GM19240 (cell line): Measurements from ENCODE around the gene WDFY2.

Experiments
- DNase-seq: peaks from one replicate; pipeline ENCODE4 v3.0.0; 2011; ENCODE audit warnings: low spot score; ENCODE audit not compliant: insufficient read length

The WDFY2 gene

DNA sequence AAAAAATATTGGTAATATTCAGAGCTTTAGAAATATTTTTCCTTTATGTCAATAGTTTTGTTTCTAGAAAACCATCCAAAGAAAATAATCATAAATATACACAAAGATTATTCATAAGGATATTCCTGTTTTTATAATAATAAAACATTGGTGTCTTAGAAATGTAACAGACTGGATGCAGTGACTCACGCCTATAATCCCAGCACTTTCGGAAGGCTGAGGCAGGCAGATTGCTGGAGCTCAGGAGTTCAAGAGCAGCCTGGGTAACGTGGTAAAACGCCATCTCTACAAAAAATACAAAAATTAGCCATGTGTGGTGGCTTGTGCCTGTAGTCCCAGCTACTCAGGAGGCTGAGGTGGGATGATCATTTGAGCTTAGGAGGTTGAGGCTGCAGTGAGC, 112.9 kb downstream of the WDFY2 start:
- no peak for DNase-seq

- no peak for DNase-seq
Measured at GRCh38 chr13:51697855-51698254, 113.6 kb downstream of the WDFY2 start.

- no peak for DNase-seq
Measured at GRCh38 chr13:51698352-51698751, 114.1 kb downstream of the WDFY2 start.

GRCh38 chr13:51704399-51705313, 120.4 kb downstream of the WDFY2 start:
- peak; percentile 15 for DNase-seq

- no peak for DNase-seq
Measured at GRCh38 chr13:51707461-51707860, 123.2 kb downstream of the WDFY2 start.

DNA sequence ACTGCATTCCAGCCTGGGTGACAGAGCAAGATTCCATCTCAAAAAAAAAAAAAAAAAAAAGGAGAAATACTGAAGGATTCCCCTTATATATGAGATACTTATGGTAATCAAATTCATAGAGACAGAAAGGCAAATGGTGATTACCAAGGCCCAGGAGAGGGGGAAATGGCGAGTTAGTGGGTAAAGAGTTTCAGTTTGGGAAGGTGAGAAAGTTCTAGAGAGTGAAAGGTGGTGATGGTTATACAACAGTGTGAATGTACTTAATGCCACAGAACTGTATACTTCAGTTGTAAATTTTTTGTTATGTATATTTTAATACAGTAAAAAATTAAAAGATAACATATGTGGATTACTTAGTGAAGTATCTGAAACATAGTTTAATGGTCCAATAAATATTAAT, 129.5 kb downstream of the WDFY2 start:
- DNase-seq: no peak

DNA sequence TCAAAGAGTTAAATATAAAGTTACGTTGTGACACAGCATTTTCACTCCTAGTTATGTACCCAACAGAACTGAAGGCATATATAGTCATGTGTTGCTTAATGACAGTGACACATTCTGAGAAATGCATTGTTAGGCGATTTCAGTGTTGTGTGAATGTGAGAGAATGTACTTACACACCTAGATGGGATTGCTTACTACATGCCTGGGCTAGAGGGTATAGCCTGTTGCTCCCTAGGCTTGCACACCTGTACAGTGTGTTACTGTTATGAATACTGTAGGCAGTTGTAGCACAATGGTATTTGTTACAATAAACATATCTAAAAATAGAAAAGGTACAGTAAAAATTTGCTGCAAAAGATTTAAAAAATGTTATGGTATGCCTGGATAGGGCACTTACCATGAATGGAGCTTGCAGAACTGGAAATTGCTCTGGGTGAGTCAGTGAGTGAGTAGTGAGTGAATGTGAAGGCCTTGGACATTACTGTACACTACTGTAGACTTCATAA, 130.5 kb downstream of the WDFY2 start:
- no peak for DNase-seq

DNA sequence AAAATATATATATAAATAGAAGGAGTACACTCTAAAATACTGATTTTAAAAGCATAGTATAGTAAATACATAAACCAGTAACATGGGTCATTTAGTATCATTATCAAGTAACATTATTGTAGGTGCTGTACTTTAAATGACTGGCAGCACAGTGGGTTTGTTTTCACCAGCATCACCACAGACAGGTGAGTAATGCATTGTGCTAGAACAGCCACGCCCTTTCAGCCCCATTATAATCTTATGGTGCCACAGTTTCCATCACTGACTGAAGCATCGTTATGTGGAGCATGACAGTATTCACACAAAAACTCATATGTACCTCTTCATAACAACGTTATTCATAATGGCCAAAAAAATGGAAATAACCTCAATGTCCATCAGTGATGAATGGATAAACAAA, 131.4 kb downstream of the WDFY2 start:
- no peak for DNase-seq

GRCh38 chr13:51717786-51718398, 133.6 kb downstream of the WDFY2 start:
- DNase-seq: no peak

DNA sequence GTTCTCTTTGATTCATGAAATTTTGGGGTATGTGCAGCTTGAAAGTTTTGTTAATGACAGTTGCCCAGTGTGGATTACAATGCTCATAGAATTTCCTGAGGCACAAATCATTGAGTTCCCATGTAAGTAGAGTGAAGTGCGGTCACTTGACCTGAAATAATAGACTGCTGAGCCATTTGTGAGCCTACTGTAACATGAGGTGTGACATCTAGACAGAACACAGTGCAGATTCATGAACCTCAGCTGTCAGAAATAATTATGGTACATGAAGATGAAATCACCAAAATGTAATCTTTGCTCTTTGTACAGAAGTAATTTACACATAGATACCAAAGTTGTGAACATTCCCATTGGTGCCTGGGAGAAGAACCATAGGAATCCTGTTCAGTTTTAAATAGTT, 135.1 kb downstream of the WDFY2 start:
- DNase-seq: no peak

- peak; percentile 17 for DNase-seq
Measured at GRCh38 chr13:51721496-51721895, 137.2 kb downstream of the WDFY2 start.

- no peak for DNase-seq
Measured at GRCh38 chr13:51723529-51723928, 139.3 kb downstream of the WDFY2 start.

GRCh38 chr13:51724721-51725120, 140.5 kb downstream of the WDFY2 start:
- no peak for DNase-seq

- DNase-seq: no peak
Measured at GRCh38 chr13:51726446-51727193, 142.4 kb downstream of the WDFY2 start.

DNA sequence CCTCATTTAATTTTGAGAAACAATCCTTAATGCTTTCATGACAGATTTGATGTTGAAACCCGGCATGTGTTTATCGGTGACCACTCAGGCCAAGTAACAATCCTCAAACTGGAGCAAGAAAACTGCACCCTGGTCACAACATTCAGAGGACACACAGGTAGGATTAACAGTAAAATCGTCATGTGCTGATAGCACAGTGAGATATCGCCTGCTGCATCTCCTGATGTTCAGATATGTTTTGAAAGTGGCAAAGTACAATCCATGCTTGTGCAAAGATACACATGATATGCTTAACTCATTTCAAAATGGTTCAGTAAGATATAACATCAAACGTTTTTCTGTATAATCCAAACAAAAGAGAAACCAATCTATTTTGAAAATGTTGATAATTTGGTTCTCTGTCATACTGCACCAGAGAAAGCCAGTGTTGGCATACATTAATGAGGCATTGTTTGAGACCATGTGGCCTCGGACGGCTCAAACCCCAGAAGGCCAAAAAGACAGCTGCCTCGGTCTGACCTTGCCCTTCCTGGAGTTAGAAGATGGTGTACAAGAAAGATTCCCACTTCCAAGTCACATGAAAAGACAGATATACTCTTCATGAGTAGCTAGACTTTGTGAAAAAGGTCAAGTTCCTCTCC, 143.5 kb downstream of the WDFY2 start:
- no peak for DNase-seq

GRCh38 chr13:51728275-51728673, 144.0 kb downstream of the WDFY2 start:
- DNase-seq: no peak

GRCh38 chr13:51728972-51729371, 144.7 kb downstream of the WDFY2 start:
- DNase-seq: no peak

DNA sequence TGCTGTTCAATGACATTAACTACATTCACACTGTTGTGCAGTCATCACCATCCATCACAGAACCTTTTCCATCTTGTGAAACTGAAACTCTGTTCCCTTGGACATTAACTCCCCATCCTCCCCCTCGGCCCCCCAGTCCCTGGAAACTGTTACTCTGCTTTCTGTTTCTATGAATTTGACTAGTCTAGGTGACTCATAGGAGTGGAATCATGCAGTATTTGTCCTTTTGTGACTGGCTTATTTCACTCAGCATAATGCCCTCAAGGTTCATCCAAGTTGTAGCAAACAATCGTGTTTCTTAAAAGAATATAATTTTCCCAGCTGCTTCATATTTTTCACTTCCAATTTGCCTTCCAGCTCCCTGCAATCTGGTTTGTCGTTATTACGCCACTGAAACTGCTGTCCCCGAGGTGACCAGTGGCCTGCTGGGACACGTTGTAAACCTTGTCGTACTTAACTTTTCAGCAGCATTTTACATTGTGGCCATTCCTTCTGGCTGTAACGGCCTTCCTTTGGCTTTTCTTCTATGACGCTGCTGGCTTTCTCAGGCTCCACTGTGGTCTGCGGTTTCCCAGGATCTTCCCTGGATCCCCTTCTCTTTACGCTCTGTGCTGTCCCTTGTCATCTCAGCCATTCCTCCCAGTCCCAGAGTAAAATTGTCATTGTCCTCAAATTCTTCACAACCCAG, 145.7 kb downstream of the WDFY2 start:
- DNase-seq: no peak

DNA sequence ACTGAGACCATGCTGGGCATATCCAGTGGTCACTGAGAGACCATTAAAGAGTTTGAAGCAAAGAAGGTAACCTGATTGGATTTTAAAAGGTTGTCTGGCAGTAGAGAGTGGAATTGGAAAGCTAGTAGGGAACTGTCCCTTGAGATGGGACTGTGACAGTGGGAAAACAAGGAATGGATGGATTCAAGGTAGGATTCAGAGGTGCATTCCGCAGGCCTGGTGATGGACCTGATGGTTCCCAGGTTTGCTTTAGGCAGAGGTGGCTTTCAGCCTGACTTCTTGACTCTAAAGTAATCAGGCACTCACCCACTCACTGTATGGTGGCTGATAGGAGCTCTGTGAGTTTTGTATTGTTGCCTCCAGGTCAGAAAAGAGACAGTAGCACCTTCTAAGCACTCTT, 146.7 kb downstream of the WDFY2 start:
- no peak for DNase-seq

DNA sequence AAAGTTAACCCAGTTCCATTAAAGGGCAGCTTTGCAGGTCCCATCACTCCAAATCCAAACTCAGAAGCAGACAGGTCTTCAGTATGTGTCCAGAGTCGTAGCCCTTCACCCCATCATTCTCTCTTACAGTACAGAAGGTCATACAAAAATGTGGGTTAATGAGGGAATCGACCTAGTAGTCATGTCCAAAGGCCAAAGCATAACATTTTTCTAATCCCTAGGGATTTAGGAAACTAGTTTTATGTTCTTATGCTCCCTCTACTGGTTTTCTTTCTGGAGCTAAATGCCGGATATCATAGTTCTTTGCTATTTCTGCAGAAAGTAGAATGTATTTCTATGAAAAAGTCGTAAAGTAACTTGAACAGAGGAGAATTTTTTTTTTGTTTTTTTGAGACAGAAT, 147.5 kb downstream of the WDFY2 start:
- DNase-seq: no peak
